ENCODE results near the gene PNLDC1.
"Not testable (repeated sequence)": the region's sequence is repeated elsewhere in the genome, so short reads cannot be mapped to it uniquely, and the experiment has no call there.

Gene PNLDC1

DNA sequence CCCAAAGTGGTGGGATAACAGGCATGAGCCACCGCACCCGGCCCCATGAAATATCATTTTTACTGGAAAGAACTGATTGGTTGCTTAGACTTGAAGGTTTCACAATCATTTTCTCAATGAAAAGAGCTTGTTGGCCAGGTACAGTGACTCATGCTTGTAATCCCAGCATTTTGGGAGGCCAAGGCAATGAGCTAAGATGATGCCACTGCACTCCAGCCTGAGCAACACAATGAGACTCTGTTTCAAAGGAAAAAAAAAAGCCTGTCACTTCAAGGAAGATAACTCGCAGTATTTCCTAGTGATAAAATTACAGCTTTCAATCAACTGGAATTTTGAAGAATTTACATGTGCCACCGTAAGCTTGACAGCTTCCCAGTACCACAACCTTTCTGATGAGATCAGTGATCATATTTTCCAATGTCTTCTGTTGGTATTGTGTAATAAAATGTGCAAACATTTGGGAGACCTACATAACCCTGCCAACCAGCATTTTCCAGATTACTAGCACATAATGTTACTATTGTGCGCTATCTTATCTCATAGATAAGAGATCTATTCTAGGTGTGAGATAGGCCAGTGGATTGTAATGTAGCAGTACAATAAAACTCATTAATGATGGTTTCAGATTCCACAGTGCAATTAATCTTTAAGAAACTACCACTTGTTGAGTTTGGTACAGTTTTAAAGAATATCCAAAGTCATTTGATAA, 7.2 kb downstream of the PNLDC1 start:
- DNase-seq (ENCODE audit: low read depth), result no peak
- no peak overlapping the region for H3K4me3 ChIP-seq (ENCODE audit: low read depth, low read length)
- TF ChIP-seq, protein P1, sequence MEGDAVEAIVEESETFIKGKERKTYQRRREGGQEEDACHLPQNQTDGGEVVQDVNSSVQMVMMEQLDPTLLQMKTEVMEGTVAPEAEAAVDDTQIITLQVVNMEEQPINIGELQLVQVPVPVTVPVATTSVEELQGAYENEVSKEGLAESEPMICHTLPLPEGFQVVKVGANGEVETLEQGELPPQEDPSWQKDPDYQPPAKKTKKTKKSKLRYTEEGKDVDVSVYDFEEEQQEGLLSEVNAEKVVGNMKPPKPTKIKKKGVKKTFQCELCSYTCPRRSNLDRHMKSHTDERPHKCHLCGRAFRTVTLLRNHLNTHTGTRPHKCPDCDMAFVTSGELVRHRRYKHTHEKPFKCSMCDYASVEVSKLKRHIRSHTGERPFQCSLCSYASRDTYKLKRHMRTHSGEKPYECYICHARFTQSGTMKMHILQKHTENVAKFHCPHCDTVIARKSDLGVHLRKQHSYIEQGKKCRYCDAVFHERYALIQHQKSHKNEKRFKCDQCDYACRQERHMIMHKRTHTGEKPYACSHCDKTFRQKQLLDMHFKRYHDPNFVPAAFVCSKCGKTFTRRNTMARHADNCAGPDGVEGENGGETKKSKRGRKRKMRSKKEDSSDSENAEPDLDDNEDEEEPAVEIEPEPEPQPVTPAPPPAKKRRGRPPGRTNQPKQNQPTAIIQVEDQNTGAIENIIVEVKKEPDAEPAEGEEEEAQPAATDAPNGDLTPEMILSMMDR (IDR thresholded peaks at IDR 0.05; ENCODE audit: low read depth, low read length, missing control alignments), result no peak
- in situ Hi-C loops (cut with HindIII; ENCODE audit: low sequenced_read_pairs), result no loop called here

DNA sequence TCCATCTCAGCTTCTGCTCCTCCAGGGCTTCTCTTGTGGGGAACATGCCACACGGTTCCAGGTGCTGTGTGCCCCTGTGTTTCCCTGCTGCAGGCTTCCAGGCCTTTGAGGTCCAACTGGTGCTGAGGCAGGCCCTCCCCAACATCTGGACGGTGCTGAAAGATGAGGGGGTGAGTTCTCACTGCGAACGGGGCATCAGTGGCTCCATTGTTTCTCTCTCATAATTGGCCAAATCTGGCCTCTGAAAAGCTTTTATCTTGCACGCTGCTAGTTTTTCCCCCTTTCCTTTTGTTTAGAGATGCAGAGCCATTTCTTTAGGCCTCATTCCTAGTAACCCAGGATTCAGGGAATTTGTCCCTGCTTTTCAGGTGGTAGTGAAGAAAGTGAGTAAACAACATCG, 8.6 kb downstream of the PNLDC1 start:
- no peak for DNase-seq (ENCODE audit: low read depth)
- H3K4me3 ChIP-seq (ENCODE audit: low read depth, low read length), result no peak overlapping the region
- TF ChIP-seq, protein P1 (IDR thresholded peaks at IDR 0.05; ENCODE audit: low read depth, low read length, missing control alignments), result no peak
- in situ Hi-C loops (cut with HindIII; ENCODE audit: low sequenced_read_pairs), result no loop called here

DNA sequence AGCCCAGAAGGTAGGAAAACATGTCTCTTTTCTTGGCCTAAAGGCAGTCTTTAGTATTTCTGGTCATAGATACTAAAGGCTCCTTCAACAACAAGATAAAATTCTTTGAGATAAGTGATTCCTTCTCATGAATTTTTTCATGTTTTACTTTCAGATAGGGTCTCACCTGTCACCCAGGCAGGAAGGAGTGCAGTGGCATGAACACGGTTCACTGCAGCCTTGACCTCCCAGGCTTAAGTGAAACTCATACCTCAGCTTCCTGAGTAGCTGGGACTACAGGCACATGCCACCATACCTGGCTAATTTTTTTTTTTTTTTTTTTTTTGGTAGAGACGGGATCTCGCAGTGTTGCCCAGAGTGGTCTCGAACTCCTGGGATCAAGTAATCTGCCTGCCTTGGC, 9.1 kb downstream of the PNLDC1 start:
- no peak overlapping the region for H3K4me3 ChIP-seq (ENCODE audit: low read depth, low read length)
- in situ Hi-C loops (cut with HindIII; ENCODE audit: low sequenced_read_pairs), result no loop called here
- DNase-seq (ENCODE audit: low read depth), result no peak
- TF ChIP-seq, protein P1 (IDR thresholded peaks at IDR 0.05; ENCODE audit: low read depth, low read length, missing control alignments), result no peak

DNA sequence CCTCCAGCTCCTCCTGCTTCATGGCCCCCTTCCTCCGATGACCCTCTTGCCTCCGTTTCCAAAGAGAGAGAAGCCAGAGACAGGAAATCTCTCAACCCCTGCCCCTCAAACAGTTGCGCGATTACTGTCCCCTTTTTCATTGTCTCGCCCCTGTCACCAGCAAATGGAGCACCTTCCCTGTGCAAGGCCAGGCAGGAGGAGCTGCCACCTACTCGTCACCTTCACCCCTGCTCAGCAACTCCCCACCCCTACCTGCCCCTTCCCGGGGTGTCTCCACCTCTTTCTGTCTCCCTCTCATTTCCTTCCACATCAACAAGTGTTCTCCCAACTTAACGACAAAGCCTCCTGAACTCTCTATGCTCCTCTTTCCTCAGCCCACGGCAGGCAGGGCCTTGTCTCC, 13.7 kb downstream of the PNLDC1 start:
- TF ChIP-seq, protein P1 (IDR thresholded peaks at IDR 0.05; ENCODE audit: low read depth, low read length, missing control alignments), result no peak
- in situ Hi-C loops (cut with HindIII; ENCODE audit: low sequenced_read_pairs), result no loop called here
- H3K4me3 ChIP-seq (ENCODE audit: low read depth, low read length), result no peak overlapping the region
- no peak for DNase-seq (ENCODE audit: low read depth)

DNA sequence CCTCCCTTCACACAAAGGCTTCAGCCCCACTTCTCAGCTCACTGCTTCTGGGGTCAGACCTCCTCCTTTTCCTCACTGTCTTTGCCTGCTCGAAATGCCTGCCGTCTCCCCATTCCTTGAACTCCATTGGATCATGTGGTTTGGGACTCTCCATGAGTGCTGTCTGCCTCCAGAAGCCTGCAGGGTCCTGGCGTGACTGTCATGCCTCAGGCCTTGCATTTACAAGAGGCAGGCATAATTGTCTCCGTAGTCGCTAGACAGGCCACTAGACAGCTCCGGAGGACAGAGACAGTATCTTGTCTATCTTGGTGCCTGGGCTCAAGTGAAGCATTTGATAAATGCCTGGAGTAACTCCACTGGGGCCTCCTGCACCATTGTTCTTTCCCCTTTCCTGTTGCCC, 15.3 kb downstream of the PNLDC1 start:
- DNase-seq (ENCODE audit: low read depth), result no peak
- H3K4me3 ChIP-seq (ENCODE audit: low read depth, low read length), result no peak overlapping the region
- TF ChIP-seq, protein P1 (IDR thresholded peaks at IDR 0.05; ENCODE audit: low read depth, low read length, missing control alignments), result no peak
- in situ Hi-C loops (cut with HindIII; ENCODE audit: low sequenced_read_pairs), result no loop called here

DNA sequence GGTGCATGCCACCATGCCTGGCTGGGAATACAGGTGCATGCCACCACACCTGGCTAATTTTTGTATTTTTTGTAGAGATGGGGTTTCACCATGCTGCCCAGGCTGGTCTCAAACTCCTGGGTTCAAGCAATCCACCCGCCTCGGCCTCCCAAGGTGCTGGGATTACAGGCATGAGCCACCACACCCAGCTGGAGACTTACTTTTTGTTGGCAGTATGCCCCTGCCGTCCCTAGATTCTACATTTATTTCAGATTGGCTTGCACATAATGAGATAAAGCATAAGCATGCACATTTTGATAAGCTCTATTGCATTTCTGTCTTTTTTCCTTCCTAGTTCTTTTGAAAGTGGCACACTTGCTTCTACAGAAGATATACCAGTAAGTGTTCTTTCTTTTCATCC, 16.7 kb downstream of the PNLDC1 start:
- H3K4me3 ChIP-seq (ENCODE audit: low read depth, low read length); DNase-seq (ENCODE audit: low read depth); in situ Hi-C loops (cut with HindIII; ENCODE audit: low sequenced_read_pairs): not testable (repeated sequence)

DNA sequence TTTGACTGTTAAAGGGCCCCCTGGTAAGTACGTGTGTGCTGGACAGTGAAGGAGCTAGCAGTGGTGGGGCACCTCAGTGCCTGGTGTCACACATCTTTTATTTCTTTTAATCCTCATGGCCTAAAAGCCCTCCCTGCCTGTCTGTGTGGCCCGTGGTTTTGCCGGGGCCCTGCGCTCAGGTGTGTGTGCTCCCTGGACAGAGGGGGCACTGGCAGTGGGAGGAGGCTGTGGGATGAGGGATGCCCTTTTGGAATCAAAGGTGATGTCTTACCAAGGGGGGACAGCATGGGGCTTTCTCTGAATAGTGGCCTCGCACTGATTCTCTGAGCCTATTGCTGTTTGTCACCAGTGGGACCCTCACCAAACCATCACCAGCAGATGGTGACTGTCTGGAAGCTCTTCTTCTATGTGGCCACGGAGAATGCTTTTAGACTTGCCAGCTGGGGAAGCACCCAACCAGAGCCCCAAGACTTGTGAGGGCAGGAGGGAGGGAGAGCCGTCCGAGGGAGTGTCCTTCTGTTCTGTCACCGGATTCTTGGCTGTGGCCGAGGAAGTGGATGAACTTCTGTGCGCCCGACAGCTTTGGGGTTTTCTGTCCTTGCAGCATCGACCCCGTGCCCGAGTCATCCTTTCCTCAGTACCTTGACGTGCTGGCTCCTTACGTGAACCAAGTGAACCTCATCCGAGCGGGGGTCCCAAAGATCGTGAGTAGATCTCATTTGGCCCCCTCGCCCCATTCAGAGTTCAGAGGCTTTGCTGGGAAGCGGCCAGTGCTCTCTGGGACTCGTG, 18.1 kb downstream of the PNLDC1 start:
- TF ChIP-seq, protein P1 (IDR thresholded peaks at IDR 0.05; ENCODE audit: low read depth, low read length, missing control alignments), result no peak
- no peak for DNase-seq (ENCODE audit: low read depth)
- H3K4me3 ChIP-seq (ENCODE audit: low read depth, low read length), result no peak overlapping the region
- in situ Hi-C loops (cut with HindIII; ENCODE audit: low sequenced_read_pairs), result no loop called here

Measured in astrocyte of the cerebellum (primary cell).